ENCODE measurements around the gene UBL7. TPM values are rescaled to one million over a fixed set of nuclear protein-coding genes. Genes with fewer than 3 reads are reported as not detected.
A peak's percentile ranks its signal among the peaks of the same experiment; 100 is the strongest.

UBL7 gene
- total RNA-seq, 1 experiment from 2014 or later = 121 TPM

DNA sequence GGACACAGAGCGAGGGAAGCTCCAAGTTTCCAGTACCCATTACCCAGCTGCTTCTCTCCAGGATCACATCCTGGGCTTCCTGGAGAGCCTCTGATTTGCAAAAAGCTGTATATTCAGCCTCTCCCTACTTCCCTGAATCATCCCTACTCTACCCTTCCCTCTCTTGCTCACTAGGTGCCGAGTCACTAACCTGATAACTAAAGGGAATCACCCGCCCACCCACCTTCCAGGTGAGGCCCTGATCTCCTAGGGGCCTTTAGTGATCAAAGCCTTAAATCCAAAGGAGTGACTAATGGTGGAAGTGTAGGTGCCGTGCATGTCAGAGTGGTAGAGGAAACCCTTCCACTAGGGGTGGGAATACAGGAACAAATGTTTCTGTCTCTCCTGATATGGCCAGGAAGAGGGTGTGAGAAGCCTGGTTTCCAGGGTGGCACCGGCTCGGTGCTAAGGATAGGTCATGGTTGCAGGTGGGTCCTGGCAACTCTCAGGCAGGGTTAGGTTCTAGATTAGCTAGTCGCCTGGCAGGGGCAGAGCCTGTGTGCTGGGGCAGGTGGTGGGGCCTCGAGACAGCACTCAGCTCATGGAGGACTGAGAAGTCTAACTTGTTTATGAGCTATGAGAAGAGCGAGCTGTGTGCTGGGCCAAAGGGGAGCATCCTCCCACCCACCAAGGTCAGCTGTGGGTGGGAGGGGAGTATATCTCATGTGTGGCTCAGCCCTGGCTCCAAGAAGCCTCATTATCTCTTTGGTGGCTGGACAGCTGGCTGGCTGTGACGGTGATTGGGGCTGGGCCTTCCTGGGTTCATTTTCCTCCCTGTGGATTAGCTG is 37.3 kb downstream of the UBL7 start:
- DNase-seq (ENCODE audit: low read depth) = no peak

DNA sequence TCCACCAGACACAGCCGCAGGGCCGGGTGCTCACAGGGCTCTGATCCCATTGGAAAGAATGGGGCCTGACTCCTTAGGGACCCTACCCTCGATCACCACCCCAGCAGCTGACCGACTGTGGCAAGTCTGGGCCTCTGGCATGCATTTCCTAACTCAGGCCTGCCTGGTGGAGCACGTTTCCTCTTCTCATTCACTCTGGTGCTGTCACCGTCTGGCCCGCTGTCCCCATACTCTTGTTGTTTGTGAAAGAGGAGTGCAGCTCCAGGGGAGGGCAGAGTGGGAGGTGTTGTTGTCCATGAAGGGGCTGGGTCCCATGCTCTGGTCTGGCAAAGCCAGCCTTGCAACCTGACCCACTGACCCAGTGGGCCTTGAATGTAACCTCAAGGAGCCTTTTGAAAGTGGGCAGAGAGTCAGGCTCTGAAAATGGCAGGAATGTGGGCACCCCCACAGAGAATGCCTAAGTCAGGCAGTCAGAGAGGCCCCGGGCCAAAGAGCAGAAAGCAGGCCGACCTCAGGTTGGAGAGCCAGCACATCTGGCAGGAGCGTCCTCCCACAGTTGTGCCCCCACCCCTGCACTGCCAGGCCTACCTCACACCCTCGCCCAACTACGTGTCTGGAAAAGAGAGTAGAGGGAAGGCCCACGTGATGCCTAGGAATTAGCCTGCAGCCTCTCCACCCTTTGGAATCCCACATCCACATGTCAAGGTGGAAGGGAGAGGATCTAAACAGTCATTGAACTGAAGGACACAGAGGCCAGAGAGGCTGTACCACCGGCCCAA is 38.1 kb downstream of the UBL7 start:
- DNase-seq (ENCODE audit: low read depth) = peak; percentile 97

DNA sequence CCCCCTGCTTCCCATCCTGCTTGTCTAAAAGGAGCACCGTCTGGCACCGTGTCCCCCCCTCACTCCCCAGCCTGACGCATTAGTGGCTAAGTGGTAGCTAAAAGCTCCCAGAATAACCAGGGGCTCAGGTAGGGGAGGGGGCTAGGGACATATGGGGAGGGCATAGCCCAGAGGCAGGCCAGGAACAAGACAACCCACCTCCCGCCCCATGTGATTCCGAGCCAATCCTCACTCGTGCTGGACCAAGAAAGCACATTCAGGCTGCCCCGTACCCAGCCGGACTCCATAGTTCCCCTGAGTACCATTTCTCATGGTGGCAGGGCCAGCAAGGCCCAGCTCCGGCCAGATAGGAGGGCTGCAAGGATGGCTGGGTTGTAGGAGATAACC is 38.7 kb downstream of the UBL7 start:
- DNase-seq (ENCODE audit: low read depth) = no peak

DNA sequence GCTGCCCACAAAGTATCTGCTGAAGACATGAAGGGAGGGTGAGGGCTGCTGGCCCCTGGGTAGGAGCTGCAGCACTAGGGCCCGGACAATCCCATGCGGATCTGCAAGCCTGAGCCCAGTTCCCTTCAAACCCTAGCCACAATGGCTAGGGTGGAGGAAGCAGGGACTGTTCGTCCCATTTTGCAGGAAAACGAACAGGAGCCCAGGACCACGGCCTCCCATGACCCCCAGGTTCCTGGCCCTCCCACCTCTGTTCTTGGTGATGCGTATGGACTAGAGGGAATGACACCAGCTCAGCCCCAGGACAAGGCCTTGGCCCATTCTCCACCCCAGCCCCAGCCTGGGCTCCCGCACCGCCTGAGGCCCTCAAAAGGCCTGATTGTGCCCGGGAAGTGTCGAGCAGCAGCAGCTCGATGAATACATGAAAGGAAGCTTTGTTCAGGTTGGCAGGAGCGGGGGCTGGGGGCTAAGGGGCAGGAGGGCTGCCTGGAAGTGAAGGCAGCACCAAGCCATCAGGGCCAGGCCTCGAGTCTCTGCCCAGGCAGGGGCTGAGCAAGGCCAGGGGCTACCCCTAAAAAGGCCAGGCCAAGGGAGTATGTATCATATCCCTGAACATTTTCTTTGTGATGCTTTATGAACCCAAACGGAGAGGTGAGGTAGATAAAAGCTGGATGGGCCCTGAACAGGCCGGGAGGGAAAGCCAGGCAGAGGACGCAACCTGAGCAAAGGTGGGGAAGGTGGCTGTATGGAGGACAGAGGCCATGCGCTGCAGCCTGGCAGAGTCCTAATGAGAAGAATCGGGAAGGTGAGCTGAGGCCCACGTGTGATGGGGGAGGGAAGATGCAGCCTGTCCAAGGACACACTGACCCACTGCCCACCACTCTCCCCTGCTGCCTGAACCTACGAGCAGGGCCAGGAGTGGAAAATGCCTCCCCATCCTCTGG is 39.4 kb downstream of the UBL7 start:
- no peak for DNase-seq (ENCODE audit: low read depth)

DNA sequence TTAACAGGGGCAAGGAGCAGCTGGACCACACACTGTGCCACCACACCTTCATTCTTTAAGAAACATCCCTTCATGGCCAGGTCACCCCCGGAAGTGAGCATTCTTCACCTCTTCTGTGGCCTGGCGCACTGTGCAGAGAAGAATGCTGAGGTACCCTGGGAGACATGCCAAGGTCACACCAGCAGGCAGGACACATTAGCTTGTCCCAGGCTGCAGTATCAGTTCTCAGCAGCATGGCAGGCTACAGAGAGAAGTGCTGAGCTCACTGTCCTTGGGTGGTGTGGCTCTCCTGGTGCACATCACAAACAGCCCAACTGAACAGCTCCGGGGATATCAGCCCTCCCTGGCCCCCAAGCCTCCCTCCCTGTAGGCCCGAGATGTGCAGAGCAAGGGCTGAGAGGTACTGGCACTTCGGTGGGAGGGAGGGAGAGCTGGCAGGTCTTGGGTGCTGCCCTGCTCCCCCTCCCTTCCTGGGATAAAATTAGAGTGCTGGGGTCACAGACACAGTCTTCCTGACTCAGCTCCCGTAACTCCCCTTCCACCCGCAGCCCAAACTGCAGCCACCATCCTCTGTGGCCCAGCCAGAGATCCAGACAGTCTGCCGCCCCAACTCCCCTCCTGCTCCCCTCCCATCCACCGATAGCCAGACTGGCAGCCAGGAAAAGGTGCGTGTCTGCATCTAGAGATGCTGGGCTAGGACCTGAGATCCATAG is 40.6 kb downstream of the UBL7 start:
- DNase-seq (ENCODE audit: low read depth) = peak; percentile 80

DNA sequence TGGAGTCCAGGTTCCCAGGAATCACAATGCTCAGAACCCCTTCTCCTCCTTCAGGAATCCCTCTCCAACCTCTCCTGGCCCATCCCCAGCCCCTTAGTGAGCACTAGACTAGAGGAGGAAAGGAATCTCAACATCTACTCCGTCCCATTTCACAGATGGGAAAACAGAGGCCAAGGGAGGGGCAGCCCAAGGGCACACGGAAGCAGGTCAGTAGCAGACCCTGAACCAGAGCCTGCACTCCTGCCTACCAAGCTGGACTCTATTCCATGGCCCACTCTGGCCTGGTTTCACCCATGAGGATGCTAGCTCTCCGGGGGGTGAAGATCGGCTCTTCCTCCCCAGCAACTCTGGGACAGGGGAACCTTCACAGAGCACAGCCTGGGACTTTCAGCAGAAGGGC is 41.5 kb downstream of the UBL7 start:
- DNase-seq (ENCODE audit: low read depth) = no peak

DNA sequence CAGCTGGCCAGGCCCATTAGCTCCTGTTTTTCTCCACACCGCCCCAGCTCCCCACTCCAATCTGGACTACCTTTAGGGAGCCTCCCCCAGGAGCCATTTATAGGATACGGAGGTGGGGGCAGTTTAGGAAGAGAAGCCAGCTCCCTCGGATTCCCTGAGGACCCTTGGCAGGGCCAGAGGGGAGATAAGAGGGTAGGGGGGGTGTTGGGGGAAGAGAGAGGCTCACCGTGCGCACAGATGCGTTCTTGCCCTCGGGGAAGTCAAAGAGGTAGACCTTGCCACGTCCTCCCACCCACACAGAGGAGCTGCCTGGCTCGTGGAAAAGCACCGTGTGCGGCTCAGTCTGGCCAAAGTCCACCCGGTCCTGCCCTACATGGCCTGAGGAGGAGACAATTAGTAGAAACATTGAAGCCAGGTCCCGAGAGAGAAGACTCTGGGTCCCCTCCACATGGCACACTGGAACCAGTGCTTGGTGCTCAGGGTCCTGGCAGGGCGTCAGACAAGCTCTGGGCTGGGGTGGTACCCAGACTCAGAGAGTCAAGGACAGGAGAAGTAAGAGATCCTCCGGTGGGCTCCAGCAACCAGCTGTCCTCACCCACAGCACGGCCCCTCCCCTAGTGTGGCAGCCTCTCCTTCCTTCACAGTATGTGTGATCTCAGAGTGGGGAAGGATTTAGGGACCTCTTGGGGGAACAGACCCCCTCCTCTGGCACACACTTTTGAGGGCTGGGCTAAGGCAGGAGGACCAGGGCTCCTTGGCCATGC is 42.2 kb downstream of the UBL7 start:
- DNase-seq (ENCODE audit: low read depth) = no peak

DNA sequence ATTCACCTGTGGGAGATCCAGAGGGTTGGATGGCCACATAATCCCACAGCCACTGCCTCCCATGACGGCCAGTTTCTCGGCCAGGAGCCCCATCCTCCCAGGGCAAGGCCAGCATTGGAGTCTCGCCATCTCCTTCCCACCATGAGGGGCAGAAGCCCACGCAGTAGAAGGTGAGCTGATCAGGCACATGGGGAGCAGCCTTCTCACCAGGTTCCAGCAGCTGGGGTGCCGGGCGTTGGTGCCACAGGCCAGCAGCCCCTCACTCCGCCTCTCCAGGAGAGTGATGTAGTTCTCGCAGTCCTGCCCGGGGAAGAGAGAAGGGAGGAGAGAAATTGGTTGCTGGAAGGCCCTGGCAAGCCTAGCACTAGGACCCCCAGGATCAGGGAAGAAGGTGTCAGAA is 43.3 kb downstream of the UBL7 start:
- no peak for DNase-seq (ENCODE audit: low read depth)

DNA sequence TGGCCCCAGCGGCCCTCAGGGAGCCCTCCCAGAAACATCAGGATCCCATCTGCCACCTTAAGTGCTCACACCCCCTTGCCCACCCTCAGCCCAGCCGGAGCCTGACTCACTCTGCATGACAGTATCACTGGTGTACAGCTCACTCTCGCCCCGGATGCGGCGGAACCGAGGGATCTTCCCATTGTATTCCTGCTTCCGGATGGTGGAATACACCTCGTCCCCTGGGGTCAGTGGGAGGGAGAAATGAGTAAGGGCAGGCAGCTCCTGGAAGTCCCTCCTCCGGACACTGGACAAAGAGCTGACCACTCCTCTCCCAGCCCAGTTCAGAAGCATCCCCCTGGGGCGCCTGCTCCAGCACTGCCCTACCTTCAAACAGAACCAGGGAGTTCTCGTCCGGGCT is 43.7 kb downstream of the UBL7 start:
- DNase-seq (ENCODE audit: low read depth) = peak; percentile 97

DNA sequence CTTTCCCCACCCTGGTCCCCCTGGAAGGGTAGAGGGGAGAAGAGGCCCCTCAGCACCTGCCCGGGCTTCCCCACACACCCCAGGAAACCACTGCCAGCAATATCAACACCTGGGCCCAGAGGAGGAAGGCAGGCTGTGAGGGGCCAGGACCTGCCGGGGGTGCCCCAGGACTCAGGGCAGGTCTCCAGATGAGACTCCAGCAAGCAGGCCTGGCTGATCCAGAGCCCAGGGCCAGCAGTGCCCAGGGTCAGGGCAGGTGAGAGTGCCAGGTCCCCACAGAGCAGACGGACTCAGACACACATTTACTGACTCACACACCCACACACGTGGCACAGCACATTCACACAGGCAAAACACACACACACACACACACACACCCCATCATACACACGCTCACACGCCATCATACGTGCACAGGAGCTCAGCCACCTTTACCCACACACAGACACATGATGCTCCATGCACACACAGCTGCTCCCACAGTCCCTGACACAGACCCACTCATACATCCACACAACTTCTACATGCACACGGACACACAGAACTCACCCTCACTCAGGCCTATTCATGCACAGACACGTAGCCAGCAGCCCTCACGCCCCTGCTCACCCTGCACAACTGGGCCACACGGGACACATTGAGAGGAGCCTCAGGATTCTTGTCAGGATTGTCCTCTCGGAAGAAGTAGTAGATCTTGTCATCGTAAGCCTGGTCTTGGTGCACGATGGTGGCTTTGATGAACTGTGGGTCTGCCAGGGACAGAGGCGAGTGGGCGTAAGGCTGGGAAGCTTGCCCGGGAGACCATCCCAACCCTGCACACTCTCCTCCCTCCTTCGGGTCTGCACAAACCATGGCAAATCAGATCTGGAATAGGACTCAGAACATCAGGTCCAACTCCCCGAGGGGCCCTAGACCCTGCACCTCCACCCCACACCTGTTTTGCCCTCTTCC is 44.7 kb downstream of the UBL7 start:
- no peak for DNase-seq (ENCODE audit: low read depth)

DNA sequence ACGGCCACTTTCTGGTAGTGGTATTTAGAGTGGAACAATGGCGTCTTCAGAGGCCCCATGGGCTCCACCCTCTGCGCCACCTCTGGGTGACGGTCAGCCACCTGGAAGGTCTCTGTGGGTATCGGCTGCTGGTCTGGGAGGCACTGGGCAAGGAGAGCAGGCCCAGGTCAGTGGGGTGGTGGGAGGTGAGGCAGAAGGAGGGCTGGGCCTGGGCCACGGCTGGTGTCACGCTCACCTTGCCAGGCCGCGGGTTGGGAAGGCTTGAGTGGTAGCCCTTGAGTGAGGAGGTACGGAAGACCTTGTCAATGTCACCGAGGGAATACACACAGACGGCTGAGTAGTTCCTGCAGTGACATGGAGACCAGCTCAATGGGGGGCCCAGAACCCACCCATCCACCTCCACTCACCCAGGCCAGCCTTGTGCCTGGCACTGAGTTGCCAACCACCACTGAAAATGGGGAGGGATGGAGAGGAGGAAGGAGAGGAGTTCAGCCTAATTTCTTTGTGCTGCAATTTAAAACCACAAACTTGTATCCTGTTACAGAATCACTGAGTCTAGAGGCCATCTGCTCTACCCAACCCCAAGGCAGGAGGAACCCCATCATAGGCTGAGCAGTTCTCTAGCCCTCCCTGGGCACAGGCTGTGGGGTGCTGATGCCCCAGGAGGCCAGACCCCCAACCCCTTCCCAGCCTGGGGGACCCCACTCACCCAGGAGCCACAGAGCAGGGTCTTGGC is 46.2 kb downstream of the UBL7 start:
- no peak for DNase-seq (ENCODE audit: low read depth)

DNA sequence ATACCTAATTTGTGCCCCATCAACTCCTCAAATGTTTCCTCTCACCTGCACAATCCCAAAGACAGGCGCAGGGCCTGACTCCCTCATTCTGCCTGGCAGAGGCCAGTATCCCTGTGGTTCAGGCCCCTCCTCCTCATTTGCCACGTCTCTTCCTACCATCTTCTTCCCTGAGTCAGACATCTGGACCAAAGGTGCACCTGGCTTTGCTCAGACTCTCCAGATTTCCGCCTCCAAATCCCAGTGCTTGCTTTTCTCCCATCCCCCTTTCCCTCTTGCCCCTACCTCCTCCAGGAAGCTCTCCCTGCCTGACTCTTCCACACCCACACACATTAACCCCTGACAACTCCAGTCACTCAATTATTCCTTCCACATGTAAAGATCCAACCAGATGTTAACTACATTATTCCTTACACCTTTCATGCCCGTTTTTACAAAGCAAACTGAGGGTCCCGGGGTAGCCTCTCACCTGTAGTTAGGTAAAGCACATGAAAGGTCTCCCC is 46.8 kb downstream of the UBL7 start:
- DNase-seq (ENCODE audit: low read depth) = no peak

DNA sequence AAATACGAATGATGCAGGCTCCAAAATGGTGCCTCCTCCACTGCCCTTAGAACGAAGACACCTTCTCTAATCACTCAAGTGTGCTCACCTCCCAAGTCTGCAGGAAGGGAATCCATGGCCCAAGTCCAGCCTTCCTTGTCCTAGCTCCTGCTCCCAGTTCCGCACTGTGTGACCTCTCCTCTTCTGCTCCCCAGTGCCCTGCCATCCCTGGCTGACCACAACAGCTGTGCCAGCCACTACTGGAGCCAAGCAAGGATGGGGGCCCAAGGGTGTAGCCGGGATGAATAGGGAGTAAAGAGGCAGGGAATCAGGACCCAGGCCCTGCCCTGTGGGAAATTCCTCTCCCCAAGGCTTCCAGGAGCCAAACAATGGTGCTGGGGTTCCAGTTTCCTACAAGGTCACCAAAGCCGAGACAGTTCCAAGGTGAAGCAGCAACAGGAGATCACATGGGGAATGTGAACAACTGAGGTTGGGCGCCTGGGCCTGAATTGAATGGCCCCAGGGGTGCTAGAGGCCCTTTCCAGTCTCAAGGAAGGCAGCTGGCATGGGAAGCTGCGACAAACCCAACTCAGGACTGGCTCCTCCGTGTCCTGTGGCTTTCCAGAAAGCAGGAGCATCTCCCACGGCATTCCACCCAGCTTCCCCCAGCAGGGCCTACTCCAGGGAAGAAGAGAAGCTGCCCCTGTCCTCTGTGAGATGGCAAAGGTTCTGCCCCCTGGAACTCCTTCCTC is 47.4 kb downstream of the UBL7 start:
- DNase-seq (ENCODE audit: low read depth) = no peak

DNA sequence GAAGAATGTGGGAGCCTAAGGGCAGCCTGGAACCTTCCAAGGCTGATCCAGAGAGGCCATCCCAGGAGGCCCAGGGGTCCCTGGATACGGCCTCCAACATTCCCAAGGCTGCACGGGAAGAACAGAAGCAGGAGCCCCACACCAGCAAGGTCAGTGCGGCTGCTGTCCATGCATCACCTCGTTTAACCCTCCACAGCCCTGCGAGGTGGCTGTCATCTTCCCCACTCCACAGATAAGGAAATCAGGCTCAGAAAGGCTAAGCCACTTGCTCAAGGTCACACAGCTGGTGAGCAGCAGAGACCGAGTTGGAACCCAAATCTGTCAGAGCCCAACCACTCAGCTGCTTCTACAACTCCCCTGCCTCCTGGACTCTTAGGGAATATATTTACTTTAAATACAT is 48.8 kb downstream of the UBL7 start:
- no peak for DNase-seq (ENCODE audit: low read depth)

DNA sequence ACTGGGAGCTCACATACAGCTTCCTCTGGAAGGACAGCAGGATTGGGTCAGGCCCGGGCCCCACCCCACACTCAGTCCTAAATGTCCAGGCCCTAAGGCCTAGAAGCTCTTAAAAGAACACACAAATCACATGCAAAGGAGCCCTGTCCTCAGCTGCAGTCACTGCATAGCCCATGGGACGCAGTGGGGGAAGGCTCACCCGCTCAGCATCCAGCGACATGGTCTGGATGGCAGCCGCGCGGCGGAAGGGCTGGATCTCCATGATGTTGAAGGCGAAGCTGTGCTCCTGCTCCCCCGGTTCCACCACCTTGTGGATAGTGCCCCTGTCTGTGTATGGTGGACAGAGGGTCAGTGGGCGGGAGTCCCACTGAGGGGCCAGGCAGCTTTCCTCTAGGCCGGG is 49.3 kb downstream of the UBL7 start:
- no peak for DNase-seq (ENCODE audit: low read depth)

DNA sequence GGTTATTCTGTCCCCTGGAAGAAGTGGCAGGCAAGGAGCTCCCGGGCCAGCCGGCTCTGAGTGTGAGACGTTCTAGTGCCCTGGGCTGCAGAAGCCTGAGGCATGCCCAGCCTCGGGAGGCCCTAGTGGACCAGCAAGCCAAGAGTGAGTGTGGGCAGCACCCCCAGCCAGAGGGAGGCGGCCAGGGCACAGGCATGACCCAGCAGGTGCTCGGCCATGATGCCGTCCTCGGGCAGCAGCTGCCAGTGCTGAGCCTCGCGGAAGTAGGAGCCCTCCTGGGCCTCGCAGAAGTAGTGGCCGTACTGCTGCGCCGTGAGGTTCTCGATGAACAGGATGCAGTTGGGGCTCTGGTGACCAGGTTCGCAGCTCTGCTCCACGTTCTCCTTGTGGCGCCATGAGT is 50.5 kb downstream of the UBL7 start:
- no peak for DNase-seq (ENCODE audit: low read depth)

DNA sequence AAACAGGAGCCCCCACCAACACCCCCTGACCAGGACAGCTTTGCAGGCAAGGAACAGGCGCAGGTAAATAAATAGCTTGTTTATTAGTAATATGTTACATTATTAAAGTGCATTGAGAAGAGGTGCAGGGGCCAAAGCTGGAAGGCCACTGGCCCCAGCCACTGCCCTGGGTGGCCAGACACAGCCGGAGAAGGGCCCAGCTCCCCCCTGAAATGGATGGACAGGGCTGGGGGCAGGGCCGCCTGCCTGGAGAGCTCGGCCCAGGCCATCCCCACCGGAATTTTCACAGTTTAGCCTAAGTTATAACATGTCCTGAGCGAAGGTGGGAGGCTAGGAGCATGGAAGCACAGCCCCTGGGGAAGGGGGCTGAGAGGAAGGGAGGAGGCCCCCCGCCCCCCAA is 51.7 kb downstream of the UBL7 start:
- DNase-seq (ENCODE audit: low read depth) = no peak

DNA sequence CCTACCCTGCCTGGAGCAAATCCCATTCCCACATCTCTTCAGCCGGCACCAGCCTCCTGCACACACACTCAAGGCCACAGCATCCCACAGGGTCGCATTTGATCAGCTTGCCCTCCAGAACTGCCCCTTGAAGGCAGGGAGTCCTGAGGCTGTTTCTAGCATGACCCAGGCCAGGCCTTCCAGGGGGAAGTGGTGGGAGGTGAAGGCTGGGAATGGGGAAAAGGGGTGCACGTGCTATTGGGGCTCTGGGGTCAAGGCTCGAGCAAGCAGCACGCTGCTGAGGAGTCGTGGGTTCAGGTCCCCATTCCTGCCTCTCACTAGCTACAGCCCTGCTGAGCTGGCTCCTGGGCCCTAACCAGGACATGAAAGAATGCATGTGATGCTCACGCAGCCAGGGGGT is 52.1 kb downstream of the UBL7 start:
- no peak for DNase-seq (ENCODE audit: low read depth)

Measured in RPMI7951 (cell line).